ENCODE results near the gene FAM107B. TPM values are rescaled to one million over a fixed set of nuclear protein-coding genes. Genes with fewer than 3 reads are reported as not detected.

FAM107B gene
- total and polyA plus RNA-seq, 2 experiments from 2014 or later: 85.5 to 85.9 TPM

DNA sequence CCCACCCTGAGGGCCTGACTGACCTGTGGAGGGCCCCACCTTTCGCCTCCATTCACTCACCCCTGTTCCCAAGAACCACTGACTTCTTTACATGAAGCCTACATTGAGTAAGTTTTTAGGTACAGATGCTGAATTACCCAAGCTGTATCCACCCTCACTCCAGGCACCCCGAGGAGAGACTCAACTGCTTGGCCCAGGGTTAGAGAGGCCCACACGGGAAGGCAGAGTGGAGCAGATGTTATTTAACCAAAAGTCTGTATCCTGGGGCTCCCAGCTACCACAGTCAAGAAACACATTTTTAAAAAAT is 230.8 kb downstream of the FAM107B start:
- Histone ChIP-seq H3K27ac (peak overlapping the region; percentile 1), H4K20me1 (ENCODE audit: insufficient read depth, poor library complexity, severe bottlenecking) (no peaks in the 10 kb centered on the region), H3K4me3 (no peak overlapping the region), H2AFZ (no peak overlapping the region), H3K4me1 (ENCODE audit: insufficient read depth) (peaks cover 11% of the 10 kb centered on the region), H3K27me3 (no peaks in the 10 kb centered on the region), H3K79me2 (peaks cover 86% of the 10 kb centered on the region), H3K4me2 (no peak overlapping the region), H3K36me3 (replicated peaks; ENCODE audit: insufficient read depth, low read depth) (no peaks in the 10 kb centered on the region), H3K9me3 (ENCODE audit: low read depth) (no peaks in the 10 kb centered on the region), H3K9me2 (replicated peaks; ENCODE audit: insufficient read depth) (no peaks in the 10 kb centered on the region)
- DNase-seq (ENCODE audit: low spot score): no peak
- no peak for TF ChIP-seq EZH2 (IDR thresholded peaks at IDR 0.05; ENCODE audit: borderline replicate concordance)
- TF ChIP-seq, protein P1, sequence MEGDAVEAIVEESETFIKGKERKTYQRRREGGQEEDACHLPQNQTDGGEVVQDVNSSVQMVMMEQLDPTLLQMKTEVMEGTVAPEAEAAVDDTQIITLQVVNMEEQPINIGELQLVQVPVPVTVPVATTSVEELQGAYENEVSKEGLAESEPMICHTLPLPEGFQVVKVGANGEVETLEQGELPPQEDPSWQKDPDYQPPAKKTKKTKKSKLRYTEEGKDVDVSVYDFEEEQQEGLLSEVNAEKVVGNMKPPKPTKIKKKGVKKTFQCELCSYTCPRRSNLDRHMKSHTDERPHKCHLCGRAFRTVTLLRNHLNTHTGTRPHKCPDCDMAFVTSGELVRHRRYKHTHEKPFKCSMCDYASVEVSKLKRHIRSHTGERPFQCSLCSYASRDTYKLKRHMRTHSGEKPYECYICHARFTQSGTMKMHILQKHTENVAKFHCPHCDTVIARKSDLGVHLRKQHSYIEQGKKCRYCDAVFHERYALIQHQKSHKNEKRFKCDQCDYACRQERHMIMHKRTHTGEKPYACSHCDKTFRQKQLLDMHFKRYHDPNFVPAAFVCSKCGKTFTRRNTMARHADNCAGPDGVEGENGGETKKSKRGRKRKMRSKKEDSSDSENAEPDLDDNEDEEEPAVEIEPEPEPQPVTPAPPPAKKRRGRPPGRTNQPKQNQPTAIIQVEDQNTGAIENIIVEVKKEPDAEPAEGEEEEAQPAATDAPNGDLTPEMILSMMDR (IDR thresholded peaks at IDR 0.05; ENCODE audit: poor library complexity): no peak
- no peak for TF ChIP-seq EZH2phosphoT487 (IDR thresholded peaks at IDR 0.05; ENCODE audit: low read depth, severe bottlenecking, unreplicated experiment)
- 86% methylated on average over 3 of the region's 3 CpGs for whole genome bisulfite sequencing (ENCODE audit: low lambda C conversion rate, missing lambda C conversion rate)

DNA sequence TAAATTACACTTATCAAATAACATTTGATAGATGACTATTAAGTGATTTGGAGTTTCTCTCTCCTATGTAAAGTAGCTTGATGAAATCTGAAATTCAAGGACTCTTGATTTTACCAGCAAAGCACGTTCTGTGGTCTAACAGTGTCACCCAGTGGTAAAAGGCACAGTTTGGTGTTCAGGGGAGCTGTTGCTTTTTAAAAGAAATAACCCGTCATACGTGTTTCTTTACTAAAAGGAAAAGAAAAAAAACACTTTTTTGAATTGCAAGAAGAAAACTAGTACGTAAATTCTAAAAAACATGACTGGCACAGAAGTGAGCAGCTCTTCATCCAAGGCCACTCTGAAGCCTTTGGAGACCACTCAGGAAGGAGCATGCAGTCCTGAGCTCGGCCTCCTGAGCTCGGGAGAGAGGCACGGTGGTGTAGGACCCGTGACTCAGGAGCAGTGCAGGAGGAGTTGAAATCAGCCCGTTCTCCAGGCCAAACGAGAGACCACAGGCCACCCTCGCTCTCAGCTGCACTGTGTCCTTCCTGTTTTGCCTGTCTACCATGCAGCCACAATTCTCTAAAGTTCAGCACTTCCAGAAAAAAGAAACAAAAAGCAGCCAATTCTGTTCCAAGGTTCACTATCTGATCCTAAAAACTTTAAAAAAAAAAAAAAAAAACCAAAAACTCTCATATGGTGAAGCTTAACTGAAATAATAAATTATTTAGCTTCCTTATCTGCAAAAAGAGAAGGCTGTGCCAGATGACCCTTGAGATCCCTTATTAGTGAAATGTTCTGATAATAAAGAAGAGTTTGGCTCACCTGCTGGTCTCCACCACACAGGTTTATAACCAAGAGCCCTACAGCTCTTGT is 231.4 kb downstream of the FAM107B start:
- Histone ChIP-seq H3K4me2 (no peak overlapping the region), H3K4me3 (no peak overlapping the region), H3K27ac (peak overlapping the region; percentile 1), H3K79me2 (peaks cover 86% of the 10 kb centered on the region), H3K36me3 (replicated peaks; ENCODE audit: insufficient read depth, low read depth) (no peaks in the 10 kb centered on the region), H3K9me3 (ENCODE audit: low read depth) (no peaks in the 10 kb centered on the region), H2AFZ (no peak overlapping the region), H3K4me1 (ENCODE audit: insufficient read depth) (peaks cover 9% of the 10 kb centered on the region), H3K27me3 (no peaks in the 10 kb centered on the region), H4K20me1 (ENCODE audit: insufficient read depth, poor library complexity, severe bottlenecking) (no peaks in the 10 kb centered on the region), H3K9me2 (replicated peaks; ENCODE audit: insufficient read depth) (no peaks in the 10 kb centered on the region)
- no peak for DNase-seq (ENCODE audit: low spot score)
- 67% methylated on average over 11 of the region's 11 CpGs for WGBS (ENCODE audit: low lambda C conversion rate, missing lambda C conversion rate)
- TF ChIP-seq EZH2phosphoT487 (IDR thresholded peaks at IDR 0.05; ENCODE audit: low read depth, severe bottlenecking, unreplicated experiment): no peak
- TF ChIP-seq, protein P1 (IDR thresholded peaks at IDR 0.05; ENCODE audit: poor library complexity): peak; percentile 50

DNA sequence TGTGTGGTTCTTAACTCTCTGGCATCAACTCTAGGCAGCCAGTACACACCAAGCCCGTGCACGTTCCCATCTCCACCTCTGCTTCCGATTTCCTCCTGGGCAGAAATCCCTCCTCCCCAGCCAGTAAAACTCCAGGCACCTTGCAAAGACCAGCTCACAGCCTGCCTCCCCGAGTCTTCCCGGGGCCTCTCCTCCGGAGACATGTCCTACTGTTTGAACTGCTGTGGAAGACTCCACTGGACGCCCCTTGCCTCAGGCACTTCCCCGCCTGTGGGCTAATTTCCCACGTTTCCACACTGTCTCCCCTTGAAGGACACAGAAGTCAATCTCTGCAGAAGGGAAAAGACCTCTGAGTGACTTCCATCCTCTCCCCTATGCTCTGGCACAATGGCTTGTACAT is 233.3 kb downstream of the FAM107B start:
- H3K27ac ChIP-seq: no peak overlapping the region
- no peaks in the 10 kb centered on the region for H3K9me3 ChIP-seq (ENCODE audit: low read depth)
- H2AFZ ChIP-seq: no peak overlapping the region
- no peak for TF ChIP-seq EZH2phosphoT487 (IDR thresholded peaks at IDR 0.05; ENCODE audit: low read depth, severe bottlenecking, unreplicated experiment)
- no peaks in the 10 kb centered on the region for H3K9me2 ChIP-seq (replicated peaks; ENCODE audit: insufficient read depth)
- H3K79me2 ChIP-seq: peaks cover 86% of the 10 kb centered on the region
- peaks cover 9% of the 10 kb centered on the region for H3K4me1 ChIP-seq (ENCODE audit: insufficient read depth)
- DNase-seq (ENCODE audit: low spot score): no peak
- no peaks in the 10 kb centered on the region for H4K20me1 ChIP-seq (ENCODE audit: insufficient read depth, poor library complexity, severe bottlenecking)
- WGBS (ENCODE audit: low lambda C conversion rate, missing lambda C conversion rate): 90% methylated on average over 9 of the region's 9 CpGs
- no peaks in the 10 kb centered on the region for H3K27me3 ChIP-seq
- H3K4me2 ChIP-seq: no peak overlapping the region
- no peak overlapping the region for H3K4me3 ChIP-seq
- no peaks in the 10 kb centered on the region for H3K36me3 ChIP-seq (replicated peaks; ENCODE audit: insufficient read depth, low read depth)

DNA sequence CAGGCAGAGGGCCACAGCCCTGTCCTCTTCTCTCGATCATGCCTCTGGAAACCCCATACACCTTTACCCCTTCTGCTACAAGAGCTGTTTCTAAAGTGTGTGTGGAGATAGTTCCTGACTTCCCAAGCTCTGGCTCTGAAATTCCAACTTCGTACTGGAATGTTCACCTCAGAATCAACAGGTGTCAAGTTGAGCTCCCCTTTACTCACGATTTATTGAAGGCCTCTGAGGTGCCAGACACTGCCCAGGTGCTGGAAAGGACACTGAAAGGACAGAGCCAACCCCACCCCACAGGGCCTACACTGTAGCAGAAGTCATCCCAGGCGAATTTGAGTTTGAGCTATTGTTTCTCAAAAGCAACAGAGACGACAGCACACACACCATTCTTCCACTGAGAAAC is 234.1 kb downstream of the FAM107B start:
- H3K79me2 ChIP-seq: peaks cover 83% of the 10 kb centered on the region
- WGBS (ENCODE audit: low lambda C conversion rate, missing lambda C conversion rate): 90% methylated on average over 5 of the region's 5 CpGs
- H3K27me3 ChIP-seq: no peaks in the 10 kb centered on the region
- no peaks in the 10 kb centered on the region for H3K9me3 ChIP-seq (ENCODE audit: low read depth)
- H3K4me3 ChIP-seq: no peak overlapping the region
- peaks cover 8% of the 10 kb centered on the region for H3K4me1 ChIP-seq (ENCODE audit: insufficient read depth)
- no peaks in the 10 kb centered on the region for H3K36me3 ChIP-seq (replicated peaks; ENCODE audit: insufficient read depth, low read depth)
- H3K4me2 ChIP-seq: no peak overlapping the region
- H3K9me2 ChIP-seq (replicated peaks; ENCODE audit: insufficient read depth): no peaks in the 10 kb centered on the region
- no peaks in the 10 kb centered on the region for H4K20me1 ChIP-seq (ENCODE audit: insufficient read depth, poor library complexity, severe bottlenecking)
- DNase-seq (ENCODE audit: low spot score): no peak
- TF ChIP-seq, protein P1 (IDR thresholded peaks at IDR 0.05; ENCODE audit: poor library complexity): no peak
- no peak for TF ChIP-seq EZH2 (IDR thresholded peaks at IDR 0.05; ENCODE audit: borderline replicate concordance)
- TF ChIP-seq EZH2phosphoT487 (IDR thresholded peaks at IDR 0.05; ENCODE audit: low read depth, severe bottlenecking, unreplicated experiment): no peak
- no peak overlapping the region for H2AFZ ChIP-seq
- no peak overlapping the region for H3K27ac ChIP-seq

Data from hepatocyte (in vitro differentiated cells).